ENCODE measurements around the gene CCNE1. TPM values are rescaled to one million over a fixed set of nuclear protein-coding genes. Genes with fewer than 3 reads are reported as not detected.
"Not testable (repeated sequence)": the region's sequence is repeated elsewhere in the genome, so short reads cannot be mapped to it uniquely, and the experiment has no call there.

CCNE1 gene
- total and polyA plus RNA-seq, 7 donors: 0.97 to 6.7 (median 2.0) TPM

DNA sequence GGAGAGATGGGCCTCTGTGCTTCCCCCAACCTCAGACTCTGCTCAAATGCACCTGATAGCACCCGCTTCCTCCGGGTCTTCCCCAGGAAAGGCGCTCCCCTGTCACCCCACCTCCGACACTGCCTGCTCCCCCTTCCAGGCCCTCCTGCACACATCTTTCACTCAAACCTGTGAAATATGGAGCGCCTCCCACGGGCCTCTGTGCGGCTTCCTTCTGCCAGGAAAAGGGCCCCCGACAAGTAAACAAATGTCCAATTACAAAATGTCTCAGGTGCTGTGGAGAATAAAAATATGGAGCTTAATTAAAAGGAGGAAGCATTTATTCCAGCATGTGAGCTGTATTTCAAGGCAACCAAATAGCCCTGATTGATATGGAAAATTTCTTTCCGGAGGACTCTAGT lies 15.6 kb upstream of the CCNE1 start:
- Histone ChIP-seq H3K9me3 (no peaks in the 10 kb centered on the region), H3K4me3 (no peak overlapping the region), H3K27ac (no peak overlapping the region), H3K4me1 (no peaks in the 10 kb centered on the region), H3K36me3 (ENCODE audit: insufficient read depth in 1 of 2, low read depth in 1 of 2) (no peaks in the 10 kb centered on the region), H3K27me3 (ENCODE audit: insufficient read depth in 3 of 3, low read length in 2 of 3) (no peaks in the 10 kb centered on the region)
- TF ChIP-seq, protein P1, sequence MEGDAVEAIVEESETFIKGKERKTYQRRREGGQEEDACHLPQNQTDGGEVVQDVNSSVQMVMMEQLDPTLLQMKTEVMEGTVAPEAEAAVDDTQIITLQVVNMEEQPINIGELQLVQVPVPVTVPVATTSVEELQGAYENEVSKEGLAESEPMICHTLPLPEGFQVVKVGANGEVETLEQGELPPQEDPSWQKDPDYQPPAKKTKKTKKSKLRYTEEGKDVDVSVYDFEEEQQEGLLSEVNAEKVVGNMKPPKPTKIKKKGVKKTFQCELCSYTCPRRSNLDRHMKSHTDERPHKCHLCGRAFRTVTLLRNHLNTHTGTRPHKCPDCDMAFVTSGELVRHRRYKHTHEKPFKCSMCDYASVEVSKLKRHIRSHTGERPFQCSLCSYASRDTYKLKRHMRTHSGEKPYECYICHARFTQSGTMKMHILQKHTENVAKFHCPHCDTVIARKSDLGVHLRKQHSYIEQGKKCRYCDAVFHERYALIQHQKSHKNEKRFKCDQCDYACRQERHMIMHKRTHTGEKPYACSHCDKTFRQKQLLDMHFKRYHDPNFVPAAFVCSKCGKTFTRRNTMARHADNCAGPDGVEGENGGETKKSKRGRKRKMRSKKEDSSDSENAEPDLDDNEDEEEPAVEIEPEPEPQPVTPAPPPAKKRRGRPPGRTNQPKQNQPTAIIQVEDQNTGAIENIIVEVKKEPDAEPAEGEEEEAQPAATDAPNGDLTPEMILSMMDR (IDR thresholded peaks at IDR 0.05): no peak
- 70 to 76% (median 70%) methylated on average over 9 of the region's 9 CpGs for WGBS, 3 donors
- ATAC-seq (no peak), DNase-seq (peak in 1 of 2 donors; percentile 11)
- intact Hi-C loops (cut with DNase I): no loop called here

DNA sequence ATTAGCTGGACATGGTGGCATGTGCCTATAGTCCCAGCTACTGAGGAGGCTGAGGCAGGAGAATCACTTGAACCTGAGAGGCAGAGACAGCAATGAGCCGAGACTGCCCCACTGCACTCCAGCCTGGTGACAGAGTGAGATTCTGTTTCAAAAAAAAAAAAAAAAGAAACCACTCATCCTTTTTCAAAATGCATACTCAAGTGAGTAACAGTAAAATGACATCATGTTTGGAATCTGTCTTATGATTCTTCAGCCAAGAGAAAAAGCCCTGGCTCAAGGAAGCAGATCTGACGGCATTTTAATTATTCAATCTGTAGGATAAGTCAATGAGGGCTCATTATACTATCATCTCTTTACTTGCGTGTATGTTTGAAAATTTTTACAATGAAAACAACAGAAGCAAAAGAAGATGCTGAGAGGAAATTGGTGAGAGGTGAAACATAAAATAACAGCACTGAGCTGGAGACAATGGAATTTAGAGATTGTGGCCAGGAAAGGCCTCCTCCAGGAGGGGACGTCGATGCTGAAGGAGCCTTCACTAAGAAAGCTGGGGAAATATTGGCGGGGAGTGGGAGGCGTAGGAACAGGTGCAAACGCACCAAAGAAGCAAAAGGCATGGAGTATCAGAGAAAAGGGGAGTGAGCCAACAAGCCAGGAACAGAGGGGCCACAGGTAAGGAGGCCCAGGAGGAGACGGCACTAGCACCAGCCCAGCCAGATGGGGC lies 12.9 kb upstream of the CCNE1 start:
- no peak overlapping the region for H3K27ac ChIP-seq
- H3K4me1 ChIP-seq: no peaks in the 10 kb centered on the region
- no peak for ATAC-seq
- DNase-seq: peak in 1 of 2 donors; percentile 20
- WGBS, 3 donors: 35 to 60% (median 46%) methylated on average over 9 of the region's 9 CpGs
- H3K4me3 ChIP-seq: no peak overlapping the region
- no peaks in the 10 kb centered on the region for H3K36me3 ChIP-seq (ENCODE audit: insufficient read depth in 1 of 2, low read depth in 1 of 2)
- TF ChIP-seq, protein P1 (IDR thresholded peaks at IDR 0.05): no peak
- H3K9me3 ChIP-seq: no peaks in the 10 kb centered on the region
- intact Hi-C loops (cut with DNase I): no loop called here
- H3K27me3 ChIP-seq (ENCODE audit: insufficient read depth in 3 of 3, low read length in 2 of 3): no peaks in the 10 kb centered on the region

DNA sequence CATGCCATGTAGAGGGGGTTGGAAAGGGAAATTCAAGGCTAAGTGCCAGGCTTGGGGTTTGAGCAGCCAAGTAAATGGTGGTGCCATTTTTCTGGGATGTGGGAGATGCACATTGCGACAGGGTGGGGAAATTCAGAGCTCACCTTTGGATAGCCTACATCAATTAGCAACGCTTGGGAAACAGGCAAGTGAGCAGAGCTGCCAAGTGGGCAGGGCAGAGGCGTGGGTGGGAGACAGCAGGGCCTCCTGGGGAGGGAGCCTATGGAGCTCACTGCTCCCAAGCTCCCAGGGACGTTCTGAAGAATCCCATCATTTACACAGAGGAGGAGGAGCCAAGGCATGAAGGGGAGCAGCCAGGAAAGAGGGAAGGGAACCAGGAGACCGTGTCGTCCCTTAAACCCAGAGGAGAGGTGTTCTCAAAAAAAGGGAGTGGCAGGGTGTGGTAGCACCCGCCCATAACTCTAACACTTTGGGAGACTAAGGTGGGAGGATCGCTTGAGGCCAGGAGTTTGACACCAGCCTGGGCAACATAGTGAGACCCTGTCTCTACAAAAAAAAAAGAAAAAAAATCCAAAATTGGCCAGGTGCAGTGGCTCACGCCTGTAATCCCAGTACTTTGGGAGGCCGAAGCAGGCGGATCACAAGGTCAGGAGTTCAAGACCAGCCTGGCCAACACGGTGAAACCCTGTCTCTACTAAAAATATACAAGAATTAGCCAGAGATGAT lies 11.5 kb upstream of the CCNE1 start:
- intact Hi-C loops (cut with DNase I): no loop called here
- H3K4me3 ChIP-seq: no peak overlapping the region
- no peaks in the 10 kb centered on the region for H3K27me3 ChIP-seq (ENCODE audit: insufficient read depth in 3 of 3, low read length in 2 of 3)
- WGBS, 3 donors: 61 to 71% (median 62%) methylated on average over 11 to 12 of the region's 12 CpGs
- H3K36me3 ChIP-seq (ENCODE audit: insufficient read depth in 1 of 2, low read depth in 1 of 2): no peaks in the 10 kb centered on the region
- TF ChIP-seq, protein P1 (IDR thresholded peaks at IDR 0.05): no peak
- no peaks in the 10 kb centered on the region for H3K4me1 ChIP-seq
- no peaks in the 10 kb centered on the region for H3K9me3 ChIP-seq
- ATAC-seq: no peak
- peak in 1 of 2 donors; percentile 31 for DNase-seq
- no peak overlapping the region for H3K27ac ChIP-seq

DNA sequence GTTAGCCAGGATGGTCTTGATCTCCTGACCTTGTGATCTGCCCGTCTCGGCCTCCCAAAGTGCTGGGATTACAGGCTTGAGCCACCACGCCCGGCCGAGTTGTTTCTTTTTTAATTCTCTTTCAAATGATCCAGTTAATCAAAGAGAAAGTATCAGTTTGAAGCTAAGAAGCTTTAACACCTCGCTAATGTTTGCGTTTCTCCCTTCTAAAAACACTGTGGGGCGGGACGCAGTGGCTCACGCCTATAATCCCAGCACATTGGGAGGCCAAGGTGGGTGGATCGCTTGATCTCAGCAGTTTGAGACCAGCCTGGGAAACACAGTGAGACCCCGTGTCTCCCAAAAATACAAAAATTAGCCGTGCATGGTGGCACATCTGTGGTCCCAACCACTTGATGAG lies 7.8 kb upstream of the CCNE1 start:
- H3K27ac ChIP-seq; H3K36me3 ChIP-seq (ENCODE audit: insufficient read depth in 1 of 2, low read depth in 1 of 2); ATAC-seq; H3K27me3 ChIP-seq (ENCODE audit: insufficient read depth in 3 of 3, low read length in 2 of 3); H3K4me1 ChIP-seq; H3K9me3 ChIP-seq; H3K4me3 ChIP-seq: not testable (repeated sequence)
- intact Hi-C loops (cut with DNase I): loop anchor here in 1 of 2 donors (2.0 kb wide), 1 partner anchor 25 kb away; no protein-coding TSS in a partner anchor
- 86 to 89% (median 87%) methylated on average over 13 of the region's 13 CpGs for WGBS, 3 donors
- peak in 1 of 2 donors; percentile 2 for DNase-seq

DNA sequence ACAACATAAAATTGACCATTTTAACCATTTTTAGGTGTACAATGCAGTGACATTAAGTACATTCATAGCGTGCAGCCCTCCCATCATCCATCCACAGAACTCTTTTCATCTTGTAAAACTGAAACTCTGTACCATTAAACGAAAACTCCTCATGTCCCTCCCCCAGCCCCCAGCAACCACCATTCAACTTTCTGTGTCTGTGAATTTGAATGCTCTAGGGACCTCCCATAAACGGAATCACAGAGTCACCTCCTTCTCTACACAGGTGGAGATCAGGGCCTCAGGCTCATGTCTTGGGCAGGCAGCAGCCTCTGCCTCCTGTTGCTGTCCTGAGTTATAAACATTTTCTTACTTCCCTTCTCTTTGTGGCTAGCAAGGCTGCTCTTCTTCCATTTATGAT lies 7.3 kb upstream of the CCNE1 start:
- H3K4me1 ChIP-seq: no peaks in the 10 kb centered on the region
- H3K4me3 ChIP-seq: no peak overlapping the region
- DNase-seq (no peak), ATAC-seq (no peak)
- no peaks in the 10 kb centered on the region for H3K36me3 ChIP-seq (ENCODE audit: insufficient read depth in 1 of 2, low read depth in 1 of 2)
- intact Hi-C loops (cut with DNase I): no loop called here
- 65 to 70% (median 67%) methylated on average over 3 of the region's 3 CpGs for WGBS, 3 donors
- H3K27me3 ChIP-seq (ENCODE audit: insufficient read depth in 3 of 3, low read length in 2 of 3): no peaks in the 10 kb centered on the region
- no peak overlapping the region for H3K27ac ChIP-seq
- TF ChIP-seq, protein P1 (IDR thresholded peaks at IDR 0.05): no peak
- H3K9me3 ChIP-seq: no peaks in the 10 kb centered on the region
